Panc1 (cell line): ENCODE data around the gene FHIT. TPM values are rescaled to one million over a fixed set of nuclear protein-coding genes. Genes with fewer than 3 reads are reported as not detected.

ENCODE experiments used
- ATAC-seq: fragments of 200-7000 bp; cut with Tn5 transposase; 2 replicates; pipeline ENCODE4 v1.9.1; 2020; ENCODE audit warnings: mild to moderate bottlenecking, moderate library complexity
- BruUV-seq: library from RNA; stranded (reverse); fragments of 400-500 nt; replicated peaks from 2 replicates; lab custom pipeline; 2021; lab: Mats Ljungman, UMichigan
- CTCF ChIA-PET: fragments of 300-600 bp; sonication (Branson Sonifier 250); formaldehyde crosslinking; loops from one replicate; lab custom pipeline; 2022; ENCODE audit warnings: antibody characterized with exemption; lab: Charles Lee
- POLR2A ChIA-PET: fragments of 300-600 bp; sonication (Branson Sonifier 250); formaldehyde crosslinking; loops from one replicate; lab custom pipeline; 2022; ENCODE audit warnings: antibody characterized with exemption; lab: Charles Lee
- DNase-seq: peaks from one replicate; pipeline ENCODE4 v3.0.0-alpha.2; 2010; ENCODE audit warnings: low read depth, low spot score
- H3K27ac ChIP-seq: 2 replicates; pipeline ENCODE4 v1.5.1; 2011; ENCODE audit warnings: mild to moderate bottlenecking, low read length, inconsistent platforms
- H3K27me3 ChIP-seq: fragments of 200-500 bp; sonication (Bioruptor generic); 2 replicates; pipeline ENCODE4 v1.6.0; 2014; ENCODE audit warnings: low read length, inconsistent platforms; ENCODE audit not compliant: control insufficient read depth, insufficient read depth
- H3K36me3 ChIP-seq: fragments of 200-500 bp; sonication (Bioruptor generic); 2 replicates; pipeline ENCODE4 v1.5.1; 2014; ENCODE audit warnings: inconsistent platforms, mild to moderate bottlenecking, low read length, moderate library complexity; ENCODE audit not compliant: control insufficient read depth, insufficient read depth
- H3K4me1 ChIP-seq: 2 replicates; pipeline ENCODE4 v1.5.1; 2011; ENCODE audit warnings: inconsistent platforms, mild to moderate bottlenecking, low read length, moderate library complexity; ENCODE audit not compliant: control insufficient read depth, insufficient read depth
- H3K4me3 ChIP-seq, 2 experiments: 2 replicates each; pipeline ENCODE4 v1.5.1; 2011 to 2012; ENCODE audit warnings: low read depth in 2 of 2, low read length in 2 of 2, mild to moderate bottlenecking in 2 of 2, inconsistent platforms in 1 of 2, moderate library complexity in 1 of 2
- H3K9me3 ChIP-seq: fragments of 200-500 bp; sonication (Bioruptor generic); 2 replicates; pipeline ENCODE4 v1.5.1; 2014; ENCODE audit warnings: low read depth, mild to moderate bottlenecking, inconsistent platforms, low read length, moderate library complexity; ENCODE audit not compliant: control insufficient read depth, insufficient read depth
- CTCF ChIP-seq: fragments of 450-650 bp; IDR thresholded peaks from 2 replicates; pipeline ENCODE4 v1.5.1; 2017; ENCODE audit warnings: mild to moderate bottlenecking
- POLR2AphosphoS5 ChIP-seq: IDR thresholded peaks from 2 replicates; pipeline ENCODE4 v1.6.1; 2012; ENCODE audit warnings: mild to moderate bottlenecking, low read depth, low read length, moderate library complexity
- REST ChIP-seq, 2 experiments: IDR thresholded peaks; 2 replicates each; pipeline ENCODE4 v1.6.1; 2011 to 2012; ENCODE audit warnings: low read depth in 2 of 2, control low read depth in 1 of 2, low read length in 1 of 2, mild to moderate bottlenecking in 1 of 2, moderate library complexity in 1 of 2; ENCODE audit not compliant: insufficient read depth in 1 of 2
- SIN3A ChIP-seq: IDR thresholded peaks from 2 replicates; pipeline ENCODE4 v1.6.1; 2012; ENCODE audit warnings: low read depth, mild to moderate bottlenecking, low read length, moderate library complexity, borderline replicate concordance; ENCODE audit not compliant: insufficient read depth
- TCF7L2 ChIP-seq: IDR thresholded peaks from 2 replicates; pipeline ENCODE4 v1.6.1; 2011; ENCODE audit warnings: mild to moderate bottlenecking, low read depth, low read length, inconsistent platforms
- in situ Hi-C: cut with HindIII; loops from 2 replicates; pipeline ENCODE4 v1.10.0; 2016; ENCODE audit warnings: low sequenced_read_pairs, low pct_unique_long_range_greater_than_20kb
- intact Hi-C: fragments of 100-400 bp; cut with micrococcal nuclease; formaldehyde crosslinking; loops from one replicate; pipeline ENCODE4 v1.10.0; 2022; ENCODE audit not compliant: unreplicated experiment
- total RNA-seq: library from RNA; stranded (reverse); gene quantifications from one replicate; pipeline ENCODE4 v1.2.1, GENCODE V29; 2021; ENCODE audit not compliant: unreplicated experiment

FHIT gene
- total RNA-seq, 1 experiment from 2014 or later = 2.2 TPM

DNA sequence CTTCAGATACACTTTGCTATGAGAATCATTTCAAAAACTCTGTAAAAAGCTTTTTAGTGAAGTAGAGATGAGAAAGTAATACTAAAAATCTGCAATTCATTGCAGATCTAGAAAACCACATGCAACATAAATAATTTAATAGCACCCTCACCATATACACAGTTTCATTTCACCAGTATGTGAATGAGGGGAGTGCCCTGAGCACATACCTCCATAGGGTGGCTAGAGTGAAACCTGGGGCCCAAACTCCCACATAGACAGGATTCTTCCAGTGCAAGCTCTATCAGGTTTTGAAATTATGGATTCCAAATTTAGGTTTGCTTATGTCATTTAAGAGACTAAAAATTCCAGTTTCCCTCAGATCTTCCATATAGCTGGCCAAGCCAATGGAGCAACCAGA lies 1228.1 kb downstream of the FHIT start:
- Histone ChIP-seq H3K36me3 (no peaks in the 10 kb centered on the region), H3K9me3 (no peaks in the 10 kb centered on the region), H3K4me3 (no peak overlapping the region), H3K27me3 (no peaks in the 10 kb centered on the region), H3K4me1 (no peaks in the 10 kb centered on the region), H3K27ac (no peak overlapping the region)
- no TSS peak for BruUV-seq
- intact Hi-C loops (no loop called here), in situ Hi-C loops (no loop called here)
- no peak for ATAC-seq
- DNase-seq = no peak
- ChIA-PET POLR2A (no interaction called here), CTCF (interaction anchor here (0.7 kb wide), 1 partner anchor 1095 kb away, joined by 4 read pairs; no protein-coding TSS in a partner anchor)
- TF ChIP-seq REST (IDR thresholded peaks at IDR 0.05; ENCODE audit: insufficient read depth in 1 of 2, low read depth in 2 of 2, low read length in 1 of 2) (no peak), SIN3A (no peak), POLR2AphosphoS5 (no peak), TCF7L2 (no peak), CTCF (no peak)

GRCh38 chr3:60017631-60018030 lies 1233.6 kb downstream of the FHIT start:
- intact Hi-C loops = no loop called here
- no peak for DNase-seq
- no peaks in the 10 kb centered on the region for H3K27me3 ChIP-seq
- in situ Hi-C loops = no loop called here
- no peak for ATAC-seq
- CTCF ChIA-PET = no interaction called here
- POLR2A ChIA-PET = no interaction called here
- H3K9me3 ChIP-seq = no peaks in the 10 kb centered on the region
- BruUV-seq = no TSS peak
- H3K4me1 ChIP-seq = no peaks in the 10 kb centered on the region
- no peaks in the 10 kb centered on the region for H3K36me3 ChIP-seq
- no peak overlapping the region for H3K27ac ChIP-seq
- TF ChIP-seq CTCF (no peak), TCF7L2 (no peak), POLR2AphosphoS5 (no peak), SIN3A (no peak)
- H3K4me3 ChIP-seq = no peak overlapping the region
